Loucy (cell line): Measurements from ENCODE around the gene UBE2U.

Source experiments
- EZH2phosphoT487 ChIP-seq: fragments of 200-600 bp; IDR thresholded peaks from 2 replicates; pipeline ENCODE4 v1.6.1; 2018; ENCODE audit warnings: antibody characterized with exemption, mild to moderate bottlenecking, moderate library complexity, borderline replicate concordance
- TF ChIP-seq, protein P1 (sequence below): fragments of 200-600 bp; sonication (generic); conservative IDR thresholded peaks from 2 replicates; pipeline ENCODE4 v1.5.1; 2014; ENCODE audit warnings: mild to moderate bottlenecking, antibody characterized with exemption, low read length

DNA sequence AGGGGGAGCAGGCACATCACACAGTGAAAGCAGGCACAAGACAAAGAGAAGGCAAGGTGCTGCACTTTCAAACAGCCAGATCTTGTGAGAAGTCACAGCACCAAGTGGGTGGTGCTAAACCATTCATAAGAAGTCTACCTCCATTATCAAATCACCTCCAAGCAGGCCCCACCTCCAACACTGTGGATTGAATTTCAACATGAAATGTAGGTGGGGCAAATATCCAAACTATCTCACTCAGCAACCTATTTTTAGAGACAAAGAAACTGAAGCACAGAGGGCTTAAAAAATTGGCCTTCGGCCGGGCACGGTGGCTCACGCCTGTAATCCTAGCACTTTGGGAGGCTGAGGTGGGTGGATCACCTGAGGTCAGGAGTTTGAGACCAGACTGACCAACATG, 90.4 kb downstream of the UBE2U start:
- TF ChIP-seq, protein P1, sequence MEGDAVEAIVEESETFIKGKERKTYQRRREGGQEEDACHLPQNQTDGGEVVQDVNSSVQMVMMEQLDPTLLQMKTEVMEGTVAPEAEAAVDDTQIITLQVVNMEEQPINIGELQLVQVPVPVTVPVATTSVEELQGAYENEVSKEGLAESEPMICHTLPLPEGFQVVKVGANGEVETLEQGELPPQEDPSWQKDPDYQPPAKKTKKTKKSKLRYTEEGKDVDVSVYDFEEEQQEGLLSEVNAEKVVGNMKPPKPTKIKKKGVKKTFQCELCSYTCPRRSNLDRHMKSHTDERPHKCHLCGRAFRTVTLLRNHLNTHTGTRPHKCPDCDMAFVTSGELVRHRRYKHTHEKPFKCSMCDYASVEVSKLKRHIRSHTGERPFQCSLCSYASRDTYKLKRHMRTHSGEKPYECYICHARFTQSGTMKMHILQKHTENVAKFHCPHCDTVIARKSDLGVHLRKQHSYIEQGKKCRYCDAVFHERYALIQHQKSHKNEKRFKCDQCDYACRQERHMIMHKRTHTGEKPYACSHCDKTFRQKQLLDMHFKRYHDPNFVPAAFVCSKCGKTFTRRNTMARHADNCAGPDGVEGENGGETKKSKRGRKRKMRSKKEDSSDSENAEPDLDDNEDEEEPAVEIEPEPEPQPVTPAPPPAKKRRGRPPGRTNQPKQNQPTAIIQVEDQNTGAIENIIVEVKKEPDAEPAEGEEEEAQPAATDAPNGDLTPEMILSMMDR: no peak
- TF ChIP-seq EZH2phosphoT487: no peak
